ENCODE measurements around the gene IFNA21.

- TF ChIP-seq POLR2A (IDR thresholded peaks at IDR 0.05; ENCODE audit: low read depth, low read length) (no peak), TAF1 (IDR thresholded peaks at IDR 0.05; ENCODE audit: borderline replicate concordance, low read depth, low read length) (no peak), POLR2AphosphoS5 (IDR thresholded peaks at IDR 0.05; ENCODE audit: low read depth, low read length) (no peak)
Measured at GRCh38 chr9:21210311-21210710, 43.9 kb upstream of the IFNA21 start.
